Stimulated activated CD4-positive, alpha-beta T cell treated with anti-CD3 and anti-CD28 coated beads, Interleukin-4, amount 100 ng/mL, for 4 hours (primary cell): ENCODE results near the gene FARSB.

ENCODE experiments used
- DNase-seq, 2 experiments: peaks; one replicate each; pipeline ENCODE4 v3.0.0-alpha.2; 2020

Gene FARSB

GRCh38 chr2:222656526-222657446 lies 894 bp upstream of the FARSB start:
- no peak for DNase-seq

- no peak for DNase-seq
These were observed 2.6 kb downstream of the FARSB start for GRCh38 chr2:222653280-222653679.

- no peak for DNase-seq
These were observed 3.2 kb downstream of the FARSB start for GRCh38 chr2:222652491-222653255.

GRCh38 chr2:222651718-222652418 lies 4.0 kb downstream of the FARSB start:
- DNase-seq: no peak

- no peak for DNase-seq
These were observed 6.1 kb downstream of the FARSB start for GRCh38 chr2:222649801-222650200.

GRCh38 chr2:222646008-222646407 lies 9.9 kb downstream of the FARSB start:
- no peak for DNase-seq

GRCh38 chr2:222643134-222643533 lies 12.8 kb downstream of the FARSB start:
- no peak for DNase-seq

- DNase-seq: no peak
These were observed 14.6 kb downstream of the FARSB start for GRCh38 chr2:222641336-222641735.

GRCh38 chr2:222637067-222637466 lies 18.8 kb downstream of the FARSB start:
- DNase-seq: no peak

GRCh38 chr2:222635295-222635694 lies 20.6 kb downstream of the FARSB start:
- no peak for DNase-seq

GRCh38 chr2:222627764-222628163 lies 28.1 kb downstream of the FARSB start:
- no peak for DNase-seq

GRCh38 chr2:222623756-222624309 lies 32.1 kb downstream of the FARSB start:
- DNase-seq: no peak

GRCh38 chr2:222622910-222623309 lies 33.0 kb downstream of the FARSB start:
- DNase-seq: no peak

GRCh38 chr2:222621893-222622292 lies 34.0 kb downstream of the FARSB start:
- no peak for DNase-seq

GRCh38 chr2:222615320-222615719 lies 40.6 kb downstream of the FARSB start:
- DNase-seq: no peak

- no peak for DNase-seq
These were observed 42.1 kb downstream of the FARSB start for GRCh38 chr2:222613715-222614331.

GRCh38 chr2:222611684-222612083 lies 44.2 kb downstream of the FARSB start:
- no peak for DNase-seq

GRCh38 chr2:222610746-222611145 lies 45.1 kb downstream of the FARSB start:
- DNase-seq: no peak

GRCh38 chr2:222609381-222609780 lies 46.5 kb downstream of the FARSB start:
- DNase-seq: no peak

- no peak for DNase-seq
These were observed 47.8 kb downstream of the FARSB start for GRCh38 chr2:222608081-222608480.

GRCh38 chr2:222606306-222606705 lies 49.6 kb downstream of the FARSB start:
- DNase-seq: no peak

- DNase-seq: no peak
These were observed 51.0 kb downstream of the FARSB start for GRCh38 chr2:222604749-222605515.
